K562 (cell line): ENCODE data around the gene ZNF804A. TPM values are rescaled to one million over a fixed set of nuclear protein-coding genes. Genes with fewer than 3 reads are reported as not detected.

Source experiments
- CLOCK ChIP-seq: fragments of 250-450 bp; sonication (Bioruptor Pico); IDR thresholded peaks from 2 replicates; pipeline ENCODE4 v1.4.0; 2020; ENCODE audit warnings: mild to moderate bottlenecking, moderate library complexity, borderline replicate concordance
- CTBP1 ChIP-seq: fragments of 450-650 bp; IDR thresholded peaks from 2 replicates; pipeline ENCODE4 v1.6.1; 2016; ENCODE audit warnings: borderline replicate concordance
- HINFP ChIP-seq: fragments of 450-650 bp; conservative IDR thresholded peaks from 2 replicates; pipeline ENCODE4 v1.6.1; 2016; ENCODE audit warnings: missing genetic modification characterization, low read depth, mild to moderate bottlenecking, control low read depth, missing compliant biosample characterization
- ZNF407 ChIP-seq: fragments of 450-650 bp; IDR thresholded peaks from 2 replicates; pipeline ENCODE4 v1.6.1; 2016; ENCODE audit warnings: low read depth
- ZSCAN29 ChIP-seq: fragments of 450-650 bp; IDR thresholded peaks from 2 replicates; pipeline ENCODE4 v1.6.1; 2017
- polyA plus RNA-seq, 8 experiments: library from polyadenylated mRNA; depleted of rRNA in 4 of 8; stranded (reverse) in 5 of 8; unstranded in 3 of 8; fragments of >200 nt; fragmentation: Nextera tagmentation in 2 of 8; fragmentation: Illumina TruSeq in 1 of 8; extraction: Ambion mirVana in 2 of 8; extraction: Trizol in 1 of 8; gene quantifications; 2 replicates each; pipeline versions ENCODE4 v1.2.1 to v1.2.3, GENCODE V29; 2011 to 2014; ENCODE audit warnings: inconsistent platforms in 1 of 8, missing spikeins in 1 of 8
- total RNA-seq, 7 experiments: library from RNA; depleted of rRNA in 6 of 7; stranded (reverse); fragments of >200 nt in 6 of 7; fragmentation: Illumina TruSeq in 2 of 7; extraction: Trizol in 2 of 7; gene quantifications; 2 replicates each; pipeline versions ENCODE4 v1.2.1 to v1.2.3, GENCODE V29; 2011 to 2021; ENCODE audit warnings: low replicate concordance in 1 of 7

ZNF804A gene
- total and polyA plus RNA-seq, 9 of the 15 experiments (the other 6 are each of a cell fraction or from before 2014, with no cell fraction given): 0.01 to 1.2 (median 0.73) TPM

DNA sequence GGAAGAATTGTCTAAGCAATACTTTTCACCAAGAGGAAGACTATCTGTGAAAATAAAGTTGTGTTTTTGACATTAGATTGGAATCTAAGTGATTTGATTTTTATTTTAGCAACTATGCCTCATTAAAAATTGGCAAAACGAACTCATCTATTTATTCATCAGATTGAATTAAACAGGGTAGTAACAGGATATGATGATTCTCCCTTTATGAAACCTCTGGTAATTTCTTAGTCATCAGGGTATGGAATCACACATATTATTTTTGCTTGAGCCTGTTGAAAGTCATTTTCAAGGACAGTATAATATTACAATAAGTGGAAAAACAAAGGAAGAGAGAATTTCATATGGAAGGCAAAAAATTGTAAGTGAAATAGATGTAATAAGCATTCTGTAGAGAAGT is 22.0 kb downstream of the ZNF804A start (continued):
- no peak for TF ChIP-seq HINFP (tag)
- no peak for TF ChIP-seq CTBP1
- no peak for TF ChIP-seq ZSCAN29
- TF ChIP-seq CLOCK (CRISPR knock-in tag): no peak
- TF ChIP-seq ZNF407: no peak
- TF ChIP-seq, all 486 proteins: peak for 0
